GM20431 (cell line): ENCODE data around the gene SSNA1.

Source experiments
- in situ Hi-C: fragments of 300-500 bp; cut with MseI, MboI; formaldehyde crosslinking; loops from one replicate; pipeline ENCODE4 v1.15.0; 2020; ENCODE audit warnings: low sequenced_read_pairs; ENCODE audit not compliant: unreplicated experiment

SSNA1 gene

DNA sequence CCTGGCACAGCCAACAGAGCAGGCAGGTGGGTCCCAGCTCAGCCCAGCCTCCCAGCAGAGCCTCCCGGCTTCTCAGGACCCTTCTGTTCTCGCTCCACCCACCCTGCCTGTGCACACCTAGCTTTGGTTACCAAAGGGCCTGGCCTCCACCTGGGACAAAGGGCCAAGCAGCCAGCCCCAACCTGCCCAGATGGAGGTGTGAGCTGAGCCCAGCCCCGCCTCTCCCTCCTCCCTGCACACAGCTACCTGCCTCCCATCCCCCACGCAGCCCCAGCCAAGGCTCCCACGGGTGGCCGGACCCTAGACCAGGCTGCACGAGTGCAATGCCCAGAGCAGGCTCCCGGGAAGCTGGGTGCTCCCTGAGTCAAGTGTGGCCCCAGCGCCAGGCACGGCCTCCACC is 6.4 kb downstream of the SSNA1 start:
- in situ Hi-C loops, result no loop called here

DNA sequence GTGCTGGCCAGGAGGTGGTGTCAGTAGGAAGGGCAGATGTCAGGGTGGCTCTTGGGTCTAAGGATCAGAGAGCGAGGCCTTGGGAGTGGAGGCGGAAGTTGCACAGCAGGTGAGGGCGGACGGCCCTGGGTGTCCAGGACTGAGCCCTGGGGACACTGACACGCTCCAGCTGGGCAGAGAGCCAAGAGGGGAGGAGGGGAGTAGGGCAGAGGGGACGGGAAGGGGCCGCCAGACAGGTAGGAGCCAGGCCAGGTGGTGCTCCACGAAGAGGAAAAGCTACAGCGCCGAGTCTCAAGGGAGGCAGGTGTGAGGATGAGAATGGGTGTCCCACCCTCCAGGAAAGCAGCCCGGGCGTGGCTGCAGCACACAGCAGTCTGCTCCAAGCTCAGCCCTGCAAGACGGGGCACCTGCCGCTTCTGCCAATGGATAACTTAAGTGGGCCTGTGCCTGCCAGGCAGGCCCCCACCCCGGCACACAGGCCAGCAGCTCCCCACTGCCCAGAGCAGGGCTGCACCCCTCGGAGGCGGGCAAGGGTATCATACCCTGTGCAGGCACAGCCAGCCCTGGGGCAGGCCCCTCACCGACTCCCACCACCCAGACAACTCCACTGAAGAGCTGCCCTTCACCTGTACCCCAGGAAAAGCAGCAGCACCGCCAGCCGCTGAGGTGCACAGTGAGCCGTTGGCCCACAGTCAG is 7.2 kb downstream of the SSNA1 start:
- in situ Hi-C loops, result no loop called here

DNA sequence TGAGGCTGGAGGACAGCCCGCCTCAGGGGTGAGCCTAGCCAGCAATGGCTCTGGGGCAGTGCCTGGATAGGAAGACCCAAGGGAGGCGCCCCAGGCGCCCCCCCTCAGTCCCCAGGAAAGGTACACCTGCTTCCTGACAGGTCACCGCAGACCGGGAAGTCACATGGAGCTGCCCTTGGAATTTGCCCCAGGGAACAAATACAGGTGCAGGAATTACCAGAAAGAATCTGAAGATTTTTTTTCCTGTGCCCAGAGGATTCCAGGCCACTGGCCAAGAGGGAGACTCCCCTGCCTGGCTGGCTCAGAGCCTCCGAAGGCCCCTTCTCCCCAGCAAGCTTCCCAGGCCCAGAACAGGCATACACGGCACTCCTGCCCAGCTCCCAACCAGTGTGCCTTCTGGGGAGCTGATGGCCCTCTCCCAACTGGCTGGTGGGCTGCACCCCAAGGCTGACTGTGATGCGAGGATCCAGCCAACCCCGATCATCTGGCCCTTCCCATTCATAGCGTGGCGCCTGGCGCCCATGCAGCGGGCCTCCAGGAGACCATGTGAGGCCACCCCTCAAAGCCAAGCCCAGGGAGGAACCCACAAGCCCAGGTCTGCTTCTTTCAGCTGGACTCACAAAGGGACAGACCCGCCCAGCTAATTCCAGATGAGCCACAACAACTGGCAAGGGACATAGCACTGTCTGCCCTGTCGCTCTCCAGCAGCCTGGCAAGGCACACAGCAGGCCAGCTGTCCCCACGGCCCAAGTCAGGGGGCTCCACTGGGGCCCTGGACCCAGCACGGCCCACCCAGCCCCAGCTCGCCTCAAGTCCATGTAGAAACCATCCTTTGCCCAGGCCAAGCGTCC is 9.8 kb downstream of the SSNA1 start:
- in situ Hi-C loops, result no loop called here

DNA sequence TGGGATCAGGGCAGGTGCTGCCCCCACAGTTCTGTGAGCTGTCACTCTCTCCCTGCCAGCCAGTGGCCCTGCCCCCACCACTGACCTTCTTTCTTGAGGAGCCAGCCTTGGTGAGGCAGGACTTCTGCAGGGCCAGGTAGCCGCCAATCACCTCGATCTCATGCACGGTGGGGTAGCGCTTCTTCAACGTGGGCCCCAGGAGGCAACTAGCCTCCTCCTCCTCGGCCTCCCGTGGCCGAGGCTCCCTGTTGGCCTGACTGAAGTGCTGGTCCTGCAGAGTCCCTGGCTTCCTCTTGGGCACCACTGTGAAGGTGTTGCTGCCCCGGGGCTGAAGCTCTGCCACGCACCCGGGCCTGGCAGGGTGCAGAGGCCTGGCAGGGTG is 10.4 kb downstream of the SSNA1 start:
- in situ Hi-C loops, result no loop called here

DNA sequence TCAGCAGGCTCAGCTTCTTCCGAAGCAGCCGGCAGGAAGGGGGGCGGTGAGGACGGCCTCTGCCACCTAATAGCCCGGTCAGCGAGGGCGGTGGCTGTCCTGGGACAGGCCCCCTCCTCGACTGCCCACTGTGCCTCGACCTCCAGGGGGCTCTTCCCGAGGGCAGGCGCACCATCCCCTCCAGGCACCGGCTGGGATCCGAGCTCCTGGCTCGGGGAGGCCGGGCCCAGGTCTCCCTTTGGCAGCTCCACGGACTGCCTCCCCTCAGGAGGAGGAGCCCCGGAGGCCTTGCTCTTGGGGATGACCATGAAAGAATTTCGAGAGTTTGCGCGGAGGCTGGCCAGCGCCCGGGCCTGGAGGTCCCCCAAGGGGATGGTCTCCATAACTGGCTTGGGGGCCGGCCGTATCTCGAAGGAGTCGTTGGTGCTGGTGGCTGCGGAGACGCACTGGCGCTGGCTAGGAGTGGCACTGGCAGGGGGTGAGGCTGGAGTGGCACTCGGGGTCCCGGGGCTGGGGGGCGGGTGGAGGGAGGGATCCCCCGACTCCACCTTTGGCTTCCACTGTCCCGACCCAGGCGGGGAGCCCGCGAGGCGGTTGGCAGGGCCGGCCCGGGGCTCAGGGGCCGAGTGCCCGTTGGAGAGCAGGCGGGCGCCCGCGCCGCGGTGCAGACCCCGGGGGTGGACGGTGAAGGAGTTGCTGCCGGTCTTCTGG is 11.1 kb downstream of the SSNA1 start:
- in situ Hi-C loops, result no loop called here

DNA sequence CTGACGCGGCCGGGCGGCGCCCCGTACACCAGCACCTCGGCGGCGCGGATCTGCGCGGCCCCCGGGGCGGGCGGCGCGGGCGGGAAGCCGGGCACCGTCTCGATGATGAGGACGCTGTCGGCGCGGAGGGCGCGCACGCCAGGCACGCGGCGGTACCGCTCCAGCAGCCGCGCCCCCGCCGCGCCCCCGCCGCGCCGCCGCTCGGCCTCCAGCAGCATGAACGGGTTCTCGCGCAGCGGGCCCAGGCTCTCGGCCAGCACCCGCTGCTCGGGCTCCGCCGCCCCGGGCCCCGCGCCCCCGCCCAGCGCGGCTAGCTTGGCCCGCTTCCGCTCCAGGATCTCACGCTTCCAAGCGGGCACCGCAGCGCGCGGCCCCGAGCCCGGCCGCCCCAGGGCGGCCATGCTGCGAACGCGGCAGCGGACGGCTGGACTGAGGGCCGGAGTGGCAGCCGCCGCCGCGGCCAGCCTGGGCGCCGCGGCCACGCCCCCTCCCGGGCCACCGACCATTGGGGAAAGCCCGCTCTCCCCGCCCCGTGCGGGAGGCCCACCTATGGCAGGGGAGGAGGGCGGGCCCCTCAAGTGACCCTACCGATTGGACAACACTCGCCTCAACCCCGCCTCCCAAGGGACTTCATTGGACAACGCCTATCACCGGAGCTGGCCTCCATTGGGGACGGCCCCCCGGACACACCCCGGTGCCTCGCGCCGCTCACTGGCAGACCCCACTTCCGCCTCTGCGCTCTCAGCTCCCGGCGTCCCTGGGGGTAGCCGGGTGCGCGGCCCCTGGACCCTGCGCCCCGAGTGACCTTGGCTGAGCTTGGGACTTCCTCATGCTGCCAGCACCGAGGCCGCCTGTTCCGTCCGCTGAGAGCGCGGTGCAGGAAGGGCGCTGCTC is 12.1 kb downstream of the SSNA1 start, which contains the start of gene TPRN:
Gene TPRN, minus strand, starts transcription at position 431 of the 894 bp plus-strand sequence. Its CDS starts 30 bp downstream, at position 401.
- in situ Hi-C loops, result no loop called here

DNA sequence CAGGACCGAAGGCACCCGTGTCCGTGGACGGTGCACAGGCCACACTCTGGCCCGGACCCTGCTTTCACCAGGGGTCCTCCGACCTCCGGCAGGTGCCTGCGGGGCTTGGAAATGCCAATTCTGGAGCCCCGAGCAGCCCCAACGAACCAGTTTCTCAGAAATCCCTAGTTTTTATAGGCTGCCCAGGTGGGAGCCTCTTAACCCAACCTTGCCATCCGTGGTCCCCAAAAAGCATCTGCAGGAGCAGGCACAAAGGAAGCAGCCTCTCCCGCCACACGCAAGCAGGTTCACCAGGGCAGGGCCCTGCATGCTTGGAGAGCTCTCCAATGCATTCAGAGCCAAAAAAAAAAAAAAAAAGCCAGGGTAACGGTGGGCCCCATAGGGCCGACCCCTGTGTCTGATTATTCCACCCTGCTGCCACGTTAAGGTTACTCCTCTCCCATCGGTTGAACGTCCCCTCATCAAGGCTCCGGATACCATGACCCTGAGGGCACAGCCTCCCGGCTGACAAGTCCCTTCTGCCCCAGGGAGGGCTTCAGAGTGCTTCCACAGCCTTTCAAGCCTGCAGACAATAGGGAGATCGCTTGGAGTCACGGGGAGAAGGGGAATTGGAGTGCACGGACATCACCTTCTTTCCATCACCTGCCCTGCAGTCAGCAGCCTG is 12.9 kb downstream of the SSNA1 start:
- in situ Hi-C loops, result no loop called here

DNA sequence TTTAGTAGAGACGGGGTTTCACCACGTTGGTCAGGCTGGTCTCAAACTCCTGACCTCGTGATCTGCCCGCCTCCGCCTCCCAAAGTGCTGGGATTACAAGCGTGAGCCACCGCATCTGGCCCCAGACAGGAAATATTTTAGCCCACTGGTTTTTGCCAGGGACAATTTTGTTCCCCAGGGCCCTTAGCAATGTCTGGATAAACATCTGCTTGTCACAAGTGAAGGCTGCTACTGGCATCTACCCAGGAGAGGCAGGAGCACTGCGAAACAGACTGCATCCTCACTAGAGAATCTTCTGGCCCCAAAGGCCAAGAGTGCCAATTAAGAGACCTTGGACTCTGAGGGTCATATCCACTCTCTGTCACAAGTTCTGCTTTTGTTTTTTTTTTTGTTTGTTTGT is 14.5 kb downstream of the SSNA1 start:
- in situ Hi-C loops, result no loop called here

DNA sequence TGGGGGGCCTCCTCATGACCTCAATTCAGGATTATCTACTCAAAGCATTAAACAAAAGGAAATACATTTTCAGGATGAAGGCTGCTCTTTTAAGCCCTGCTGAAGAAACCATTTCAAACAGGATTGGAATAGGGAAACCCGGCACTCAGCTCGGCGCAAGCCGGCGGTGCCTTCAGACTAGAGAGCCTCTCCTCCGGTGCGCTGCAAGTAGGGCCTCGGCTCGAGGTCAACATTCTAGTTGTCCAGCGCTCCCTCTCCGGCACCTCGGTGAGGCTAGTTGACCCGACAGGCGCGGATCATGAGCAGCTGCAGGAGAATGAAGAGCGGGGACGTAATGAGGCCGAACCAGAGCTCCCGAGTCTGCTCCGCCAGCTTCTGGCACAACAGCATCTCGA is 16.3 kb downstream of the SSNA1 start:
- in situ Hi-C loops, result no loop called here

DNA sequence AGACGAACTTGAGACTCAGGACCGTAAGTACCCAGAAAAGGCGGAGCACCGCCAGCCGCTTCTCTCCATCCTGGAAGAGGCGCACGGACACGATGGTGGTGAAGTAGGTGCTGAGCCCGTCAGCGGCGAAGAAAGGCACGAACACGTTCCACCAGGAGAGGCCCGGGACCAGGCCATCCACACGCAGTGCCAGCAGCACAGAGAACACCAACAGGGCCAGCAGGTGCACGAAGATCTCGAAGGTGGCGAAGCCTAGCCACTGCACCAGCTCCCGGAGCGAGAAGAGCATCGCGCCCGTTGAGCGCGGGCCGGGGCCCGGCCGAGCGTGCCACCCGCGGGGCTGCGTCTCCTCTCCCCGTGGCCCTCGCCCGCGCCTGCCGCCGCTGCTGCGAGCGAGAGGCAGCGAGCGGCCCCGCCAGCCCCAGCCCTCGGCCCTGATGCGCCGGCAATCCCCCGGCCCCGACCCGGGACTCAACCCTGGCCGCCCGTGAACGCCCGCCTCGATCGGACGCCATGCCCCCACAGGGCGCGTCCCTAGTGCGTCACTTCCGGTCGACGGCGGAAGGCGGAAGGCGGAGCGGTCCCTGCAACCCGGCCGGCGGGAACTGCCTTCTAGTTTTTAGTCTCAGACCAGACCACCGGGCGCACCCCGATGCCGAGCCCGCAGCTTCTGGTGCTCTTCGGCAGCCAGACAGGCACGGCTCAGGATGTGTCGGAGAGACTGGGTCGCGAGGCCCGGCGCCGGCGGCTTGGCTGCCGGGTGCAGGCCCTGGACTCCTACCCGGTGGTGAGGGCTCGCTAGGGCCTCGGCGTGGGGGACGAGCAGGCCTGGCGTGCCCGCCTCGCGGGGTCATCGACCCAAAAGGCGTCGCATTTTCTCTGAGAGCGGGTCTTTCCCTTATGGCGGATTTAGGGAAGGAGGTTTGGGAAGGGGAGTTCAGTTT is 16.9 kb downstream of the SSNA1 start, which contains the start of the genes NDOR1 and TMEM203:
Gene NDOR1, plus strand, starts transcription at position 575 of the 944 bp plus-strand sequence. Its CDS starts 78 bp downstream, at position 653.
Gene TMEM203, minus strand, starts transcription at position 523 of the 944 bp plus-strand sequence. Its CDS starts 234 bp downstream, at position 289.
- in situ Hi-C loops, result no loop called here

DNA sequence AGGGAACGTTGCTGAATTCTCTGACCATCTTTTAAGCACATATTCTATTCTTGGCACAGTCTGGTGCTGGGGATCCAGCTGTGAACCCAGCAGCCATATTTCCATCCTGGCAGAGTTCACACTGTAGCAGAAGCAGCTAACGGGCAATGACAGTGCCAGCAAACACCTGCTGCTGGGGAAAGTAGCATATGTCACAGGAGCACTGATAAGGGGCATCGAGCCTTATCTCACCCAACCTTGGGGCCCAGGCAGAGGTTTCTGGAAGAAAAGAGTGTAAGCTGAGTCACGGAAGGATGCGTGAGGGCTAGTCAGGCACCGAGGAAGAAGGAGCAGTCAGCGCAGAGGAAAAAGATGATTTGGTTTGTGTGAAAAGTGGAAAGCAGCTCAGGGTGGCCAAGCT is 18.1 kb downstream of the SSNA1 start:
- in situ Hi-C loops, result no loop called here

DNA sequence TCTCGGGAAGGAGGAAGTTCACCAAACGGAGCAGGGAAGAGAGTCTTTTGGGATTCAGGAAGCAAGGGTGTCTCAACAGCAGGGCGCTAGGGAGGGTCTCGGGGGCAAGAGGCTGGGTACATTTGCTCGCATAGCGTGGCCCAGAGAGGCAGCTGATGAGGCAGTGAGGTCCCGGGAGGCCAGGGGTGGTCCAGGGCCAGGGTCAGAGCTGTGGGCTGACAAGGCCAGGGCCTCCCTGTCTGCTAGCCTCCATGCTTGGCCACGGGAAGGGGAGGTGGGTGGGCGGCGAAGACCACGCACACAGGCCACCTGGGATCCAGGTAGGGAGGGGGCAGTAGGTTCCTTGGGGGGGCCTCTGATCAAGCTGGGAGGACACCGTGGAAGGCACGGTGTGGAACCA is 23.1 kb downstream of the SSNA1 start:
- in situ Hi-C loops, result no loop called here

DNA sequence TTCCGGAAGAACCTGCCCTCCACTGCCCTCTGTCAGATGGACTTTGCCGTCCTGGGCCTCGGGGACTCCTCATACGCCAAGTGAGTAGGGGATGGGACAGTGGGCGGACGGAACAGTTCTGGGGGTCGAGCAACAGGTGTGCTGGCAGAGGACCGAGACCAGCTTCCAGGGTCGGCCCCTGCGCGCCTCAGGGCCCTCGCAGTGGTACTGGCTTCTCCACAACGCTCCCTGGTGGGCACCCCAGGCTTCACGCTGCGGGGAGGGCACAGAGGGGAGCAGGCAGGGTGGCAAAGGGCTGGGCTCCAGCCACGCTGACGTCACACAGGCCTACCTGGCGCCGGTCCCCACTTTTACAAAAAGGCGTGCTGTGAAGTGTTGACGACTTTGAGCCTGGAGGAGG is 24.0 kb downstream of the SSNA1 start:
- in situ Hi-C loops, result no loop called here

DNA sequence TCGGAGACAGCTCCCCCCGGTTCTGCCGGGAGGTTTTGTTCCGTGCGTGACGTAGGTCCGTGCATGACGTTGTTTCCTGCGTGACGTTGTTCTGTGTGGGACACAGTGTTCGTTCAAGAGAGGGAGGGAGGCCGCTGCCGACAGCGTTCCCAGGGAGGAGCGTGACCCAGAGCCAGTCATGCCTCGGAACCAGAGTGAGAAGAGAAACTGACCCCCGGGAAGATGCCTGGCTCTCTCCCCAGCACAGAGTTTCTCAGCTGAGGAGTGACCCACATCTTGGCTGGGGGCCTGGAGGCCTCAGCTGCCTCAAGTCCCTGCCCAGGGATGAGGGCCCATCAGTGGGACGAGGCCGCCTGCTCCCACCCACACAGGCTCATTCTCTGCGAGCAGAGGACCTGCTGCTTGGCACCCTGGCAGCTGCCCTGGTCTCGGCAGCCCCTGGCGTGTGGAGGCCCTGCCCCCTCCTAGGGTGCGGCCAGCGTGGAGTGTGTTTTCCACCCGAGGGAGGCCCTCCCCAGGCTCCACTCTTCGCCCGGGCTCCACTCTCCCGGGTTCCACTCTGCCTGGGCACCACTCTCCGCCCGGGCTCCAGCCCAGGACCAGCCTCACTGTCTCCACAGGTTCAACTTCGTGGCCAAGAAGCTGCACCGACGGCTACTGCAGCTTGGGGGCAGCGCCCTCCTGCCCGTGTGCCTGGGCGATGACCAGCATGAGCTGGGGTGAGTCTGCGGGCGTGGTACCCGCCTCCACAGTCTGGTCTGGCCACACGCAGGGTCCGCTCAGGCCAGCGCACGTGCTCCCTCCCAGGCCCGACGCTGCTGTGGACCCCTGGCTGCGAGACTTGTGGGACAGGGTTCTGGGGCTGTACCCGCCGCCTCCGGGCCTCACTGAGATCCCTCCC is 24.9 kb downstream of the SSNA1 start:
- in situ Hi-C loops, result no loop called here

DNA sequence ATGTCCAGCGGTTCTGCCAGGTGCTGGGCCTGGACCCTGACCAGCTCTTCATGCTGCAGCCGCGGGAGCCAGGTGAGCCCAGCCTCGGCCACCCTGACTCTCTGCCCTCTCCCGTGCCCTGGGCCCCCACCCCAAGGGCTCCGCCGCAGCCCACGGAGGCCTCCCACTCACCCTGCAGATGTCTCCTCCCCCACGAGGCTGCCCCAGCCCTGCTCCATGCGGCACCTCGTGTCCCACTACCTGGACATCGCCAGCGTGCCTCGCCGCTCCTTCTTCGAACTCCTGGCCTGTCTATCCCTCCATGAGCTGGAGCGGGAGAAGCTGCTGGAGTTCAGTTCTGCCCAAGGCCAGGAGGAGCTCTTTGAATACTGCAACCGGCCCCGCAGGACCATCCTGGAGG is 26.1 kb downstream of the SSNA1 start:
- in situ Hi-C loops, result no loop called here

DNA sequence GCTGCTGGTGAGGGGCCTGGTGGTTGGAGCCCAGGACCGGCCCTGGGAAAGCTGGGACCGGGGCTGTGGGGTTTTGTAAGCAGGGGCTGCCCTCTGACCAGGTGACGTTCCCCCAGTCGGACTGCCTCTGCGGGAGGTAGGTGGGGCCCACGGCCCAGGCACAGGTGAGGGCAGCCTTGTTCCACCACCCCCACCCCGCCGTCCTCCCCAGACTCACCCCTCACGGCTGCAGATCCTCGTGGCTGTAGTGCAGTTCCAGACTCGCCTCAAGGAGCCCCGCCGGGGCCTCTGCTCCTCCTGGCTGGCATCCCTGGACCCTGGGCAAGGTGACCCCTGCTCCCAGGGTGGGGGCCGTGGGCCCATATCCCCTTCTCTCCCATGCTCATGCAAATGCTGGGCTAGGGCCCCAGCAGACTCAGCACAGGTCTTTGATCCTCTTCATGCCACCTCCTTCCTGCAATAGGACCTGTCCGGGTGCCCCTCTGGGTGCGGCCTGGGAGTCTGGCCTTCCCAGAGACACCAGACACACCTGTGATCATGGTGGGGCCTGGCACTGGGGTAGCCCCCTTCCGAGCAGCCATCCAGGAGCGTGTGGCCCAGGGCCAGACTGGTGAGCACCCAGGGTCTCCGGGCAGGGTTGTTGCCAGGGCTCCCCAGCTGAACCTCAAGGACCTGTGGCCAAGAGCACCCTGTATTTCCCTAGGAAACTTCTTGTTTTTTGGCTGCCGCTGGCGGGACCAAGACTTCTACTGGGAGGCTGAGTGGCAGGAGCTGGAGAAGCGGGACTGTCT is 26.9 kb downstream of the SSNA1 start:
- in situ Hi-C loops, result no loop called here
